ENCODE measurements around the gene NME2. TPM values are rescaled to one million over a fixed set of nuclear protein-coding genes. Genes with fewer than 3 reads are reported as not detected.

NME2 gene
- total and polyA plus RNA-seq, 2 of the 8 experiments (the other 6 are each of a cell fraction or from before 2014, with no cell fraction given): 827 to 929 TPM

DNA sequence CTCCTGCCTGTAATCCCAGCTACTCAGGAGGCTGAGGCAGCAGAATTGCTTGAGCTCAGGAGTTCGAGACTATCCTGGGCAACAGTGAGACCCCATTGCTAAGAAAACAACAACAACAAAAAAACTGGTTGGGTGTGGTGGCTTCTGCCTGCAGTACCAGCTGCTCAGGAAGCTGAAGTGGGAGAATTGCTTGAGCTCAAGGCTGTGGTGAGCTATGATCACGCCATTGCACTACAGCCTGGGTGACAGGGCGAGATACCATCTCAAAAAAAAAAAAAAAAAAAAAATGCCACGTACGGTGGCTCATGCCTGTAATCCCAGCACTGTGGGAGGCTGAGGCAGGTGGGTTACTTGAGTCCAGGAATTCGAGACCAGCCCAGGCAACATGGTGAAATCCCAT, 34.1 kb downstream of the NME2 start:
- CTCF ChIA-PET (ENCODE audit: partially characterized antibody): no interaction called here

More for the DNA sequence above, 34.1 kb downstream of the NME2 start:
- Histone ChIP-seq H3K18ac (ENCODE audit: extremely low read depth, low read length) (no peak overlapping the region), H2AK5ac (ENCODE audit: low read depth, low read length) (no peak overlapping the region), H3K79me2 (ENCODE audit: control insufficient read depth in 1 of 2, insufficient read depth in 2 of 2, low read length in 2 of 2) (no peaks in the 10 kb centered on the region), H4K20me1 (replicated peaks in 1 of 2; ENCODE audit: control insufficient read depth in 1 of 2, insufficient read depth in 2 of 2, low read length in 2 of 2) (no peaks in the 10 kb centered on the region), H2BK120ac (replicated peaks; ENCODE audit: low read depth, low read length) (no peak overlapping the region), H2AFZ (ENCODE audit: low read length) (no peak overlapping the region), H2BK5ac (ENCODE audit: low read depth, low read length) (no peak overlapping the region), H3K27ac (ENCODE audit: low read depth, low read length) (no peak overlapping the region), H3K4me3 (ENCODE audit: extremely low read depth in 1 of 4, insufficient read depth in 2 of 4, low read depth in 3 of 4, low read length in 4 of 4) (no peak overlapping the region), H3K4me2 (ENCODE audit: insufficient read depth in 1 of 2, low read depth in 2 of 2, low read length in 2 of 2) (no peak overlapping the region), H3K4me1 (replicated peaks in 1 of 4; ENCODE audit: control insufficient read depth in 3 of 4, insufficient read depth in 4 of 4, low read length in 3 of 4) (no peaks in the 10 kb centered on the region), H3K14ac (ENCODE audit: insufficient read length) (no peak overlapping the region), H3K36me3 (ENCODE audit: control insufficient read depth in 2 of 4, insufficient read depth in 4 of 4, low read length in 3 of 4) (peaks cover 21 to 72% (median 50%) of the 10 kb centered on the region in 4 experiments), H4K91ac (replicated peaks; ENCODE audit: insufficient read length, low read length) (no peak overlapping the region), H4K8ac (ENCODE audit: extremely low read depth, insufficient read depth, low read length) (no peak overlapping the region), H3K4ac (replicated peaks; ENCODE audit: insufficient read length, low read depth, low read length) (no peak overlapping the region), H3K79me1 (ENCODE audit: low read depth, low read length) (no peaks in the 10 kb centered on the region), H3K27me3 (replicated peaks in 1 of 4; ENCODE audit: control insufficient read depth in 3 of 4, extremely low read depth in 1 of 4, insufficient read depth in 3 of 4, low read length in 3 of 4) (no peaks in the 10 kb centered on the region), H3K9me3 (ENCODE audit: insufficient read depth in 2 of 2, low read depth in 1 of 2, low read length in 1 of 2) (no peaks in the 10 kb centered on the region), H3K23me2 (ENCODE audit: low read depth, low read length) (no peaks in the 10 kb centered on the region), H4K5ac (ENCODE audit: insufficient read length, low read depth, low read length) (no peak overlapping the region), H3K9ac (replicated peaks in 1 of 4; ENCODE audit: extremely low read depth in 1 of 4, low read depth in 3 of 4, low read length in 3 of 4) (no peak overlapping the region), H3K56ac (replicated peaks; ENCODE audit: insufficient read length, low read depth, low read length) (no peak overlapping the region), H3K23ac (ENCODE audit: insufficient read length) (no peak overlapping the region), H2BK15ac (ENCODE audit: low read length) (no peak overlapping the region), H2BK20ac (ENCODE audit: low read length) (no peak overlapping the region), H2BK12ac (ENCODE audit: low read depth, low read length) (no peak overlapping the region)
- POLR2A ChIA-PET (ENCODE audit: partially characterized antibody): no interaction called here
- no peak for FAIRE-seq
- no peak for DNase-seq (ENCODE audit: low read depth in 1 of 2, low spot score in 2 of 2)
- TF ChIP-seq CHD2 (IDR thresholded peaks at IDR 0.05; ENCODE audit: low read length): no peak
- TF ChIP-seq PHF8 (conservative IDR thresholded peaks at IDR 0.05; ENCODE audit: low read depth, low read length): no peak
- TF ChIP-seq POLR2AphosphoS5 (IDR thresholded peaks at IDR 0.05; ENCODE audit: low read depth, low read length): no peak
- TF ChIP-seq SUZ12 (IDR thresholded peaks at IDR 0.05; ENCODE audit: low read length): no peak
- TF ChIP-seq NRF1 (IDR thresholded peaks at IDR 0.05; ENCODE audit: low read depth, low read length): no peak
- no peak for TF ChIP-seq RNF2 (IDR thresholded peaks at IDR 0.05; ENCODE audit: borderline replicate concordance, low read depth, low read length, missing control alignments, poor library complexity, severe bottlenecking)
- TF ChIP-seq BRCA1 (IDR thresholded peaks at IDR 0.05; ENCODE audit: low read depth, low read length): no peak
- no peak for TF ChIP-seq GTF2F1 (IDR thresholded peaks at IDR 0.05; ENCODE audit: borderline replicate concordance, low read depth, low read length)
- TF ChIP-seq, protein P1, sequence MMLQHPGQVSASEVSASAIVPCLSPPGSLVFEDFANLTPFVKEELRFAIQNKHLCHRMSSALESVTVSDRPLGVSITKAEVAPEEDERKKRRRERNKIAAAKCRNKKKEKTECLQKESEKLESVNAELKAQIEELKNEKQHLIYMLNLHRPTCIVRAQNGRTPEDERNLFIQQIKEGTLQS (IDR thresholded peaks at IDR 0.05; ENCODE audit: insufficient read depth, low read depth, low read length): no peak
- no peak for TF ChIP-seq SAP30 (IDR thresholded peaks at IDR 0.05; ENCODE audit: insufficient read depth, insufficient replicate concordance, low read length)
- TF ChIP-seq, protein P2, sequence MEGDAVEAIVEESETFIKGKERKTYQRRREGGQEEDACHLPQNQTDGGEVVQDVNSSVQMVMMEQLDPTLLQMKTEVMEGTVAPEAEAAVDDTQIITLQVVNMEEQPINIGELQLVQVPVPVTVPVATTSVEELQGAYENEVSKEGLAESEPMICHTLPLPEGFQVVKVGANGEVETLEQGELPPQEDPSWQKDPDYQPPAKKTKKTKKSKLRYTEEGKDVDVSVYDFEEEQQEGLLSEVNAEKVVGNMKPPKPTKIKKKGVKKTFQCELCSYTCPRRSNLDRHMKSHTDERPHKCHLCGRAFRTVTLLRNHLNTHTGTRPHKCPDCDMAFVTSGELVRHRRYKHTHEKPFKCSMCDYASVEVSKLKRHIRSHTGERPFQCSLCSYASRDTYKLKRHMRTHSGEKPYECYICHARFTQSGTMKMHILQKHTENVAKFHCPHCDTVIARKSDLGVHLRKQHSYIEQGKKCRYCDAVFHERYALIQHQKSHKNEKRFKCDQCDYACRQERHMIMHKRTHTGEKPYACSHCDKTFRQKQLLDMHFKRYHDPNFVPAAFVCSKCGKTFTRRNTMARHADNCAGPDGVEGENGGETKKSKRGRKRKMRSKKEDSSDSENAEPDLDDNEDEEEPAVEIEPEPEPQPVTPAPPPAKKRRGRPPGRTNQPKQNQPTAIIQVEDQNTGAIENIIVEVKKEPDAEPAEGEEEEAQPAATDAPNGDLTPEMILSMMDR (IDR thresholded peaks at IDR 0.05; ENCODE audit: control extremely low read depth in 1 of 3, insufficient read depth in 1 of 3, low read depth in 1 of 3, low read length in 3 of 3): no peak
- 88% methylated on average over 4 of the region's 6 CpGs; no CpG with 5 or more reads in 1 of the 2 experiments for WGBS, 2 experiments (ENCODE audit: extremely low coverage in 1 of 2, insufficient coverage in 1 of 2, insufficient read length in 1 of 2, insufficient replicate concordance in 2 of 2, low coverage in 1 of 2, low lambda C conversion rate in 2 of 2, missing lambda C conversion rate in 1 of 2)

Data from H1 (cell line).